Right lobe of liver (tissue), 6 donors: ENCODE measurements around the gene ZNF652. TPM values are rescaled to one million over a fixed set of nuclear protein-coding genes. Genes with fewer than 3 reads are reported as not detected.

Source experiments
- ATAC-seq, 4 donors: fragments of 200-7000 bp; cut with Tn5 transposase; one replicate each; pipeline ENCODE4 v1.9.1; 2020; ENCODE audit warnings: mild to moderate bottlenecking in 4 of 4, moderate library complexity in 4 of 4
- DNase-seq, 3 donors: peaks; one replicate each; pipeline ENCODE4 v3.0.0-alpha.2; 2020
- H3K27ac ChIP-seq, 3 donors: fragments of 200-600 bp; one replicate each; pipeline ENCODE4 v1.8.0; 2022
- H3K27me3 ChIP-seq, 2 donors: fragments of 200-600 bp; one replicate each; pipeline ENCODE4 v1.8.0; 2022
- H3K36me3 ChIP-seq, 4 donors: fragments of 200-600 bp; sonication (generic) in 1 of 4; one replicate each; pipeline versions ENCODE4 v1.5.1 to v1.8.0; 2017 to 2022; ENCODE audit warnings: control low read depth in 1 of 4
- H3K4me1 ChIP-seq, 4 donors: fragments of 200-600 bp; sonication (generic) in 1 of 4; one replicate each; pipeline versions ENCODE4 v1.5.1 to v1.8.0; 2017 to 2022; ENCODE audit warnings: control low read depth in 1 of 4
- H3K4me3 ChIP-seq, 3 donors: fragments of 200-600 bp; one replicate each; pipeline ENCODE4 v1.8.0; 2022
- H3K9me3 ChIP-seq, 4 donors: fragments of 200-600 bp; sonication (generic) in 1 of 4; one replicate each; pipeline versions ENCODE4 v1.5.1 to v1.8.0; 2017 to 2022; ENCODE audit warnings: control low read depth in 1 of 4
- CTCF ChIP-seq, 4 donors: fragments of 200-600 bp in 3 of 4; fragments of 450-650 bp in 1 of 4; IDR thresholded peaks; one replicate each; pipeline versions ENCODE4 v1.5.1 to v1.8.0; 2016 to 2022; ENCODE audit warnings: antibody characterized with exemption in 4 of 4, mild to moderate bottlenecking in 2 of 4
- POLR2A ChIP-seq: fragments of 450-650 bp; IDR thresholded peaks from one replicate; pipeline ENCODE4 v1.6.1; 2017; ENCODE audit warnings: antibody characterized with exemption, mild to moderate bottlenecking
- whole genome bisulfite sequencing: methylation state at CpG from one replicate; pipeline ENCODE4 v1.1.6; 2018; ENCODE audit warnings: low coverage, low lambda C conversion rate; ENCODE audit not compliant: insufficient coverage; ENCODE audit errors: missing lambda C conversion rate; 5-methylcytosine and 5-hydroxymethylcytosine counted together
- intact Hi-C, 2 donors: fragments of 100-400 bp; cut with DNase I; formaldehyde crosslinking; loops; one replicate each; pipeline versions ENCODE4 v1.11.2 to v1.14.1; 2022
- total RNA-seq, 6 experiments: library from RNA; depleted of rRNA in 2 of 6; stranded (reverse); fragments of >200 nt in 2 of 6; fragmentation: NEBNext Ultra II Directional in 3 of 6; extraction: Animal tissue kit (Norgen Biotek cat#: 25700) in 3 of 6; gene quantifications; one replicate each; pipeline versions ENCODE4 v1.1.0 to v1.2.4, GENCODE V29; 2016 to 2023
- donor health status: DM: no; HTN: yes; CAD: no.
- donor health status: DM: no; HTN: no; CAD: no.
- donor health status: DM: no; HTN: no; CAD: no.
- donor health status: DM: no; HTN: yes; CAD: no.
- donor health status: DM: no; HTN: yes; CAD: no.

The ZNF652 gene
- total RNA-seq, 6 experiments from 2014 or later: 16.9 to 36.8 (median 24.3) TPM

GRCh38 chr17:49339354-49339753 lies 22.7 kb downstream of the ZNF652 start:
- WGBS: 62% methylated on average over 5 of the region's 6 CpGs
- DNase-seq (no peak), ATAC-seq (no peak)
- no peak overlapping the region for H3K27ac ChIP-seq
- H3K9me3 ChIP-seq: no peaks in the 10 kb centered on the region
- no peak overlapping the region for H3K4me3 ChIP-seq
- no peak for TF ChIP-seq CTCF (IDR thresholded peaks at IDR 0.05)
- no peak for TF ChIP-seq POLR2A
- H3K4me1 ChIP-seq: peaks cover 0 to 32% (median 0%) of the 10 kb centered on the region in 4 donors
- H3K36me3 ChIP-seq: no peaks in the 10 kb centered on the region
- intact Hi-C loops: no loop called here
- H3K27me3 ChIP-seq: no peaks in the 10 kb centered on the region

GRCh38 chr17:49338883-49339282 lies 23.2 kb downstream of the ZNF652 start:
- ATAC-seq (no peak), DNase-seq (no peak)
- TF ChIP-seq CTCF (IDR thresholded peaks at IDR 0.05) (no peak), POLR2A (no peak)
- Histone ChIP-seq H3K27ac (no peak overlapping the region), H3K9me3 (no peaks in the 10 kb centered on the region), H3K36me3 (no peaks in the 10 kb centered on the region), H3K27me3 (no peaks in the 10 kb centered on the region), H3K4me3 (no peak overlapping the region), H3K4me1 (peaks cover 0 to 35% (median 0%) of the 10 kb centered on the region in 4 donors)
- 83% methylated on average over 2 of the region's 4 CpGs for WGBS
- intact Hi-C loops: no loop called here

- no peak for DNase-seq
- Histone ChIP-seq H3K27ac (no peak overlapping the region), H3K4me3 (no peak overlapping the region), H3K27me3 (no peaks in the 10 kb centered on the region), H3K4me1 (peaks cover 0 to 38% (median 0%) of the 10 kb centered on the region in 4 donors), H3K9me3 (no peaks in the 10 kb centered on the region), H3K36me3 (no peaks in the 10 kb centered on the region)
- ATAC-seq: no peak
- 92% methylated on average over 6 of the region's 8 CpGs for WGBS
- intact Hi-C loops: no loop called here
- no peak for TF ChIP-seq POLR2A
- no peak for TF ChIP-seq CTCF (IDR thresholded peaks at IDR 0.05)
These were observed 24.2 kb downstream of the ZNF652 start for GRCh38 chr17:49337884-49338283.

GRCh38 chr17:49334744-49335512 lies 27.1 kb downstream of the ZNF652 start:
- Histone ChIP-seq H3K36me3 (no peaks in the 10 kb centered on the region), H3K4me1 (peaks cover 0 to 22% (median 0%) of the 10 kb centered on the region in 4 donors), H3K9me3 (no peaks in the 10 kb centered on the region), H3K27ac (peak overlapping the region in 1 of 3 donors; percentile 7), H3K4me3 (no peak overlapping the region), H3K27me3 (no peaks in the 10 kb centered on the region)
- TF ChIP-seq POLR2A (no peak), CTCF (IDR thresholded peaks at IDR 0.05) (no peak)
- ATAC-seq (peak; percentile 58 to 75 (median 62)), DNase-seq (no peak)
- intact Hi-C loops: no loop called here
- WGBS: 41% methylated on average over 6 of the region's 6 CpGs
